Body of pancreas (tissue), 4 donors: ENCODE results near the gene TM2D3.

Experiments
- CTCF ChIP-seq, 7 experiments: fragments of 450-650 bp in 4 of 7; fragments of 200-600 bp in 3 of 7; sonication (generic) in 3 of 7; IDR thresholded peaks; one replicate each; pipeline ENCODE4 v1.5.1; 2016 to 2019; ENCODE audit warnings: antibody characterized with exemption in 7 of 7
- POLR2A ChIP-seq, 3 donors: fragments of 450-650 bp; IDR thresholded peaks; one replicate each; pipeline ENCODE4 v1.6.1; 2016; ENCODE audit warnings: antibody characterized with exemption in 3 of 3, mild to moderate bottlenecking in 2 of 3

- TF ChIP-seq POLR2A (IDR thresholded peaks at IDR 0.05), result no peak
- TF ChIP-seq CTCF (IDR thresholded peaks at IDR 0.05), result no peak
Measured at GRCh38 chr15:101609742-101610610, 42.2 kb downstream of the TM2D3 start.
